ENCODE data around the gene KIAA1755.
"Not testable (repeated sequence)": the region's sequence is repeated elsewhere in the genome, so short reads cannot be mapped to it uniquely, and the experiment has no call there.

KIAA1755 gene

GRCh38 chr20:38258545-38259215 lies 1.9 kb downstream of the KIAA1755 start:
- DNase-seq: no peak

- no peak for DNase-seq
Measured at GRCh38 chr20:38256966-38257365, 3.6 kb downstream of the KIAA1755 start.

- DNase-seq: no peak
Measured at GRCh38 chr20:38256021-38256420, 4.5 kb downstream of the KIAA1755 start.

DNA sequence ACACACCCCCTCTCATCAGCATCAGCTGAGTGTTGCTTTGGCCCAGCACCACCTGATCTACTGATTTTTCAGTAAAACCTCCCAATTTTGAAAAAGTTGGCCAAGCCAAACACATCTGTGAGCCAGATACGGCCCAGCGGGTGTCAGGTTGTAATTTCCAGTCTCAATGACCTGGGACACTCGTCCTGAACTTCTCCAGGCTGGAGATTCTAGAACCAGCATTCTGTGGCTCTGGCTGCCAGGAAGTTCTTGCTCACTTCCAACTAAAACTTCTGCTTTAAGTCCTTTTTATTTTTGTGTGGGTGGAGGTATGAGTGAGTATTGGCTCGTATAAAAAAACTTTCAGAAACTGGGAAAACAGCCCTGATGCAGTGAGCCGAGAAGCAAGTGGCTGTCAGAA lies 5.1 kb downstream of the KIAA1755 start:
- DNase-seq: no peak

DNA sequence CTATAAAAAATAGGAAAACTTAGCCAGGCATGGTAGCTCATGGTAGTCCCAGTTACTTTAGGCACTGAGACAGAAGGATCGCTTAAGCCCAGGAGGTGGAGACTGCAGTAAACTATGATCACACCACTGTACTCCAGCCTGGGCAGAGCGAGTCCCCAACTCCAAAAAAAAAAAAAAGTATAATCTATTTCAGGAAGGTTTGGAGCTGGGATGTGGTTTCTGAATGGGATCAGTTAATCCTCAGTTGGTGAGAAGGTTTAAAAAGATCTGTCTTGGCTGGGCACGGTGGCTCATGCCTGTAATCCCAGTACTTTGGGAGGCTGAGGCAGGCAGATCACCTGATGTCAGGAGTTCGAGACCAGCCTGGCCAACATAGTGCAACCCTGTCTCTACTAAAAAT lies 5.9 kb downstream of the KIAA1755 start:
- not testable (repeated sequence) for DNase-seq

DNA sequence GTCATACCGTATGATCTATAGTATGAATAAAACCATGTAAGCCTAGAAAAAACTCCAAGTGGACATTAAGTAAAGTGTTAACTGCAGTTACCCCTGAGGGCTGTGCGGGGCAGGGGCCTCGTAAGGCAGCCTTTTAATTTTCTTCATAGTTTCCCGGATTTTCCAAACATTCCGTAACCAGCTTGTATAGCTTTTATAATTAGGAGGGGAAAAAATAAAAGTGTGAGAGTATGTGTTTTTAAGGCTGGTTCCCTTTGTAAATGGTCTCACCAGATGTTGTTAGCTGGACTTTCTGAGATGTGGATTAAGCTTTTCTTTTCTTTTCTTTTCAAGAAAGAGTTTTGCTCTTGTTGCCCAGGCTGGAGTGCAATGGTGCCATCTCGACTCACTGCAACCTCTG lies 7.0 kb downstream of the KIAA1755 start:
- no peak for DNase-seq

DNA sequence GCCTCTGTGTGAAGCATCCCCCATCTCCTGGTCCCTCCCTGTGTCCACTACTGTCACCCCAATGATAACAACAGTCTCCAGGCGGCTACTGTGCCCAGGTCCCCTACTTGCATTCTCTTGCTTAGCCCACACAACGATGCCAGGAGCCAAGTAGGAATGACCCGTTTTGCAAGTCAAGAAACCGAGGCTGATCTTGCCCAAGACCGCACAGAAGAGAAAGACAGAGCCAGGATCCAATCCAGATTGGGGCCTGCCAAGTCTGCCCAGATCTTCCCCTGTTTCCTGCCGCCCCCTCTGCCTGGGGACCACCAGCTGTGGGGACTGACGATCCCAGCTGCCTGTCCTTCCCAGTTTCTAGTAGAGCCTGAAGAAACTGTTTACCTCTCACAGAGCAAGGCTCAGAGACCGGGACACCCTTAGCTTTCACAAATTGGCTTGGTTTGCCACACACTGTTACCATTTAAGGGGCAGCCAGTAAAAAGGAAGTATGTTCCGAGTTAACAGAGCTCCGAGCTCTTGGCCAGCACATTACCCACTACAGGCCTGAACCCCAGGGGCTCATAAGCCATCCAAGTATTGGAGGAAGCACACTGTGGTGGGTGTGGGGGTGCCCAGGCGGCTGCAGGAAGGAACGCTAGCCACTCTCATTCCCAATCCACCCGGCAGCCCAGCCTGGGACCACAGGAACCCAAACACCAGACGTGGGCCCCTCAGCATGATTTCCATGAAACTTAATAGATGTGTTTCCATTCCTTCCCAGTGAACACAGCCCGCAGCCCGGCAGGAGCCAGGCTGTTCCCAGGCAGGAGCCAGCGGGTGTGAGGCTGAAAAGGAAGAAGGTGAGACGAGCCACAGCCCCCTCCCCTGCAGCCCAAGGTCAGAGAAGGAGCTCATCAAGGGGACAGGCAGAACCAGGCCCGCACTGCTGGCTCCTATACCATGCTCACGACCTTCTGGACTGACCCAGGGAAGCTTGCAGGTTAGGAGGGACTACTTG lies 7.9 kb downstream of the KIAA1755 start:
- no peak for DNase-seq

GRCh38 chr20:38251441-38251840 lies 9.1 kb downstream of the KIAA1755 start:
- not testable (repeated sequence) for DNase-seq

DNA sequence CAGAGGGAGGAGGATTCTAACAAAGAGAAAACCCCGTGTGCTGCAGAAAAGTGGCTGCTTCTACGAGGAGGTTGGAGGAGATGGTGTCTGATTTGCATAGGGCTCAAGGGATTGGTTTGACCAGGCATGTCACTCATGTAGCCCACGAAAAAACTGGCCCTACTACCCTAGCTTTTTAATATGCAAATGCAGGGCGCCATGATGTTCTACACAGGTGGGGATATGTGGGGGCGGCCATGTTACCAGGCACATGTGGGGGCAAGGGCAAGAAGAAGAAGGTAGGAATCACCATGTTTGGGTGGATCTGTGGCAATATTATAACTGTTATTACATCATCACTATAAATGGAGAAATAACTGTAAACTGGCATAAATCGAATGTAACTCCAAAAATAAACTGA lies 9.9 kb downstream of the KIAA1755 start:
- DNase-seq: no peak

DNA sequence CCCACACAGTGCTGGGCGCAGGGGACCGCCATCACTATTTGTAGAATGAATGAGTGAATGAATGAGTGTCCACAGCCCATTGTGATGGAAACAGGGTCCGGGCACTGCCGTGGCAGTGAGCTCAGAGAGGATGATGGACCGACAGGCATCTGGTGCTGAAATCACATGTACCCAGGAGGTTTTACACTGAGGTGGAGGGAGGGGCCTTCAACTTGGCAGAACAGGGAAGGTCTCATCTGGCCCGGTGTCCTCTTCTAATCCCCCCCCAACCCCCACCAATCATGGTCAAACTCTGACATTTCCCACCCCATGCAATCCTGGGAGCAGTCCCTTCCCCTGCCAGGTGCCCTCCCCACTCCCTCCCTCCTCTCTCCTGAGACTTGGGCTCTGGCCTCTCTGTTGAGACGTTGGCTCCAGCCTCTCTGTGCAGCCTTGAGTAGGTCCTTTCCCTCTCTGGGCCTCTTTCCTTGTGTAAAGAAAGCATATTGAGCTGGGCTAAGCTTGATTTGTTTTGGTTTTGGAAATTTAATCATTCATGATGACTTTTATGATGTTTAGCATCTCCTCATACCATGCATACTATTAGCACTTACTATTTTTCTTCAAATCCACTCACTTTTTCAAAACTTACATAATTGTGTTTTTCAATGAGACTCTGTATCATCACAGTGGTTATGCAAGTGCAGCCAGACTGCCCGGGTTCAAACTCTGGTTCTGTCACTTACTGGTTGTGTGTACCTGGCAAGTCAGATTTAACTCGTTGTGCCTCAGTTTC lies 10.8 kb downstream of the KIAA1755 start:
- no peak for DNase-seq

DNA sequence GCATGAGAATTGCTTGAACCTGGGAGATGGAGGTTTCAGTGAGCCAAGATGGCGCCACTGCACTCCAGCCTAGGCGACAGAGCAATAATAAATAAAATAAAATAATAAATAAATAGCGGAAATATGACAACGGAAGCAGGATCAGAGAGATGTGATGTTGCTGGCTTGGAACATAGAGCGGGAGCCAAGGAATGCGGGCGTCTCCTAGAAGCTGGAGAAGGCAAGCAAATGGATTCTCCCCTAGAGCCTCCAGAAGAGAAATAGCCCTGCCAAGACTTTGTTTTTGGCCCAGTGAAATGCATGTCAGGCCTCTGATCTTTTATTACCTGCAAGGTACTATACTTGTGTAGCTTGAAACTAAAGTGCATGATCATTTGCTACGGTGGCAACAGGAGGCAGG lies 12.4 kb downstream of the KIAA1755 start:
- no peak for DNase-seq

- not testable (repeated sequence) for DNase-seq
Measured at GRCh38 chr20:38247725-38248124, 12.8 kb downstream of the KIAA1755 start.

DNA sequence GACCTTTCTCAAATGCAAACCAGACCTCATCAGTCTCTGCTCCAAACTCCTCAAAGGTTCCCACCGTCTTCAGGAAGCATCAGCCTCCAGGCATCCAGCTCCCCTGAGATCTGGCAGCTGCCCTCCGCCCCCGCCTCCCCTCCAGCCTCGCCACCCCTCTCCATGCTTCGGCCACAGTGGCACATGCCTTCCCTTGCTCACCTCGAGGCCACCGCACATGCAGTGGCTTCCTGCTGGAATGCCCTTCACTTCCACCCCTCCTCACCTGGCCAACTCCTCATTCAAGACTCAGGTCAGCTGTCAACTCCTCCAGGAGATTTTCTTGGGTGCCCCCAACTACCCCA lies 13.4 kb downstream of the KIAA1755 start:
- DNase-seq: no peak

- no peak for DNase-seq
Measured at GRCh38 chr20:38246357-38247165, 14.0 kb downstream of the KIAA1755 start.

- DNase-seq: no peak
Measured at GRCh38 chr20:38245753-38246152, 14.8 kb downstream of the KIAA1755 start.

DNA sequence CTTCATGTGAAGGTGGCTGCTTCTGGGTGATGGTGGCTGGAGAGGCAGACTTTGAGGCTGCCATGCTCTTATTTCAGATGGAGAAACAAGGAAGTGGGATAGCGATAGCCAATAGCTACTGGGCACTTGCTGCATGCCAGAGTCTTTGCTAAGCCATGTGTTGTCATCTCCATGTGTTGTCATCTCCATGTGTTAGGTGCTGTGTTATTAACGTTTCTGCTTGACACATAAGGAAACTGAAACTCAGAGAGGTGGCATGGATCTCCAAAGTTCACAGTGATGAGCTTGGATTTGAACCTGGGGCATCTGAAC lies 16.9 kb downstream of the KIAA1755 start:
- no peak for DNase-seq

DNA sequence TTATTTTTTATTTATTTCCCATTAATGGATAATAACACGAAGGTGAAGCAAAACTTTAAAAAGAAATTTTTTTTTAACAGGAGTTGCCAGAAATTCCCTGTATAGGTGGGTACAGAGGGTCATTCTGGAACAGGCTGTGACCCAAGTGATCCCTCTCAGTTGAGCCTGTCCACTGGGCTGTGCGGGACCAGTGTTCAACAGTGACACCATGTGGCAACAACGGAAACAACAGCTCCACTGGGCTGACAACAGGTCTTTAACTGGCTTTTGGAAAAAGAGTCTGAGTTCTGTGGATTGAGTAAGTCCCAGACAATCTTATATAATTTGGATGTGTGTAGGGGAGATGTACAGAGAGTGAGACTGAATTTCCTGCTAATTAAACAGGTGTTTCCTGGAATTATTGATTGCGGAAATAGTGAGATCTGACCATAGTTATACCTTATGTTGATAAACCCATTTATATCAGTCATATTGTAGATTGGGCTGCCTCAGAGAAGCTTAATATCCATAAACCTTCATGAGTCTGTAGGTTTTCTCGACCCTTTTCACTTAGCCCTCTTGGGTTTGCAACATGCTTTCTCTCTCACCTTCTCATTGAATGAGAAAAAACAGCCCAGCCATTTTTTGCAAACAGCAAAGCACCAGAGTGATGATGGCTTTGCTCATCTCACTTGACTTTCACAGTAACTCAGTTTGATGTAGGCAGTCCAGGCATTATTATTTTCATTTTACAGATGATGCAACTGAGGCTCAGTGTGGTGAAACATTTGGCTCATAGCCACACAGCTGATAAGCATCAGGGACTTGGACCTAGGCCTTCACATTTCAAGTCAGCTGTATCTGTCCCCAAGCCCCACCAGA lies 17.5 kb downstream of the KIAA1755 start:
- DNase-seq: peak; percentile 52

GRCh38 chr20:38241201-38241600 lies 19.3 kb downstream of the KIAA1755 start:
- no peak for DNase-seq

GRCh38 chr20:38239441-38239840 lies 21.1 kb downstream of the KIAA1755 start:
- no peak for DNase-seq

DNA sequence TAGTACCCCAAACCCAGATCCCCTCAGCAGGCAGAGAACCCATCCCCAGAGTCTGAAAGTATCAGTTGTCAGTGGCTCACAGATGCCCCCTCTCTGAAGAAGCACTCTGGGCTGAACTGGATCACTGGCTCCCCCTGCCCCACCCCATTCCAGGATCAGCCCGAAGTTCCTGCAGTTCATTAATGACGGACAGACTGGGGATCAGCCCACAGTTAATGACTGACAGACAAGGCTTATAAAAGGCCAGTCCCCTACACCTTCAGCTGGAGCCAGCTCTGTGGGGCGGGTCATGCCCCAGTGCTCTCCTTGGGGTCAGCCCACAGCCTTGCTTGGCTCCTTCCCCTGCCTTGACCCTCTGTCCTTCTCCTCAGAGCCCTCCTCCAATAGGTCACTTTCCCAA lies 21.7 kb downstream of the KIAA1755 start:
- no peak for DNase-seq

DNA sequence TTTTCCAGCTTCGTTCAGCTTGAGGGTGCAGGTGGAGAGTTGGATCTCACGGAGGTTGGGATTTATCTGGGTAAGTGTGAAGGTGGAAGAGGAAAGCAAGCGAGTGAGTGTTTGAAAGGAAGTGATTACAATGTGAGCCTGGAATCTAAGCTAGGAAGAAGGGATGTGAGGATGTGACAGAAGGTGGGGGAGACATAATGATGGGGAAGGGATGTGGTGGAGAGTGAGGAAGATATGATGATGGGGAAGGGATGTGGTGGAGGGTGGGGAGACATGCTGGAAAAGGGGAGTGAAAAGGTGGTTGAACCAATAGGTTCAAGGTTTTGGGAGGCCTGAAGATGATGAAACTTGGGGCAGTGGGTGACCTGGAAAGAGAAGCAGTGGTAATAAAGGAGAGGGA lies 23.2 kb downstream of the KIAA1755 start:
- DNase-seq: no peak
